ENCODE measurements around the gene TREML1. TPM values are rescaled to one million over a fixed set of nuclear protein-coding genes. Genes with fewer than 3 reads are reported as not detected.

Gene TREML1
- total and polyA plus RNA-seq, 11 donors, result 0.07 to 0.29 TPM; not detected in 9

GRCh38 chr6:41177695-41178094 is 23.5 kb upstream of the TREML1 start:
- no peak for DNase-seq
- intact Hi-C loops (cut with DNase I), result no loop called here
- Histone ChIP-seq H3K27me3 (peaks cover 0 to 24% (median 0%) of the 10 kb centered on the region in 9 donors), H3K27ac (no peak overlapping the region), H3K4me3 (no peak overlapping the region), H3K9me3 (no peaks in the 10 kb centered on the region), H3K36me3 (no peaks in the 10 kb centered on the region), H3K4me1 (peaks cover 0 to 8% (median 0%) of the 10 kb centered on the region in 12 donors)
- TF ChIP-seq, protein P1, sequence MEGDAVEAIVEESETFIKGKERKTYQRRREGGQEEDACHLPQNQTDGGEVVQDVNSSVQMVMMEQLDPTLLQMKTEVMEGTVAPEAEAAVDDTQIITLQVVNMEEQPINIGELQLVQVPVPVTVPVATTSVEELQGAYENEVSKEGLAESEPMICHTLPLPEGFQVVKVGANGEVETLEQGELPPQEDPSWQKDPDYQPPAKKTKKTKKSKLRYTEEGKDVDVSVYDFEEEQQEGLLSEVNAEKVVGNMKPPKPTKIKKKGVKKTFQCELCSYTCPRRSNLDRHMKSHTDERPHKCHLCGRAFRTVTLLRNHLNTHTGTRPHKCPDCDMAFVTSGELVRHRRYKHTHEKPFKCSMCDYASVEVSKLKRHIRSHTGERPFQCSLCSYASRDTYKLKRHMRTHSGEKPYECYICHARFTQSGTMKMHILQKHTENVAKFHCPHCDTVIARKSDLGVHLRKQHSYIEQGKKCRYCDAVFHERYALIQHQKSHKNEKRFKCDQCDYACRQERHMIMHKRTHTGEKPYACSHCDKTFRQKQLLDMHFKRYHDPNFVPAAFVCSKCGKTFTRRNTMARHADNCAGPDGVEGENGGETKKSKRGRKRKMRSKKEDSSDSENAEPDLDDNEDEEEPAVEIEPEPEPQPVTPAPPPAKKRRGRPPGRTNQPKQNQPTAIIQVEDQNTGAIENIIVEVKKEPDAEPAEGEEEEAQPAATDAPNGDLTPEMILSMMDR (IDR thresholded peaks at IDR 0.05), result no peak
- TF ChIP-seq POLR2A (IDR thresholded peaks at IDR 0.05), result no peak
- no peak for ATAC-seq
- WGBS, 4 donors, result 92 to 96% (median 94%) methylated on average over 2 of the region's 2 CpGs

DNA sequence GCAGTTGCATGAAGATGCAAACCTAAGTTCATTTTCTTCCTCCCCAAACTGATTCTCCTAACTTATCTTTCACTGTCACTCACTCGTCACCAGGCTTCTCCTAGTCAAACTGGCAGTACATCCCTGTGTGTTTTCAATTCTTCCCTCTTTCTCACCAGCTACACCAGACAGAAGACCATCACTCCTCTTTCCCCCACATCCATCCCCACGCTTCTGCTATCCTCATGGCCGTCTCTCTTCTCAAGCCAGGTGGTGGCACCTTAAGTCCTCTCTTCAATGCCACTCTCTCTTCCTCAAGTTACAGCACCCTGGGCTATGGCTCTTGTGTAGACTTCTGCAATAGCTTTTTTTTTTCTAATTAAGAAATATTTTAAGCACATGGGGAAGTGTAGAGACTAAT is 23.1 kb upstream of the TREML1 start:
- Histone ChIP-seq H3K27ac (no peak overlapping the region), H3K27me3 (peaks cover 0 to 24% (median 0%) of the 10 kb centered on the region in 9 donors), H3K4me3 (no peak overlapping the region), H3K36me3 (no peaks in the 10 kb centered on the region), H3K9me3 (no peaks in the 10 kb centered on the region), H3K4me1 (peaks cover 0 to 6% (median 0%) of the 10 kb centered on the region in 12 donors)
- ATAC-seq (no peak), DNase-seq (no peak)
- no peak for TF ChIP-seq POLR2A (IDR thresholded peaks at IDR 0.05)
- TF ChIP-seq, protein P1 (IDR thresholded peaks at IDR 0.05), result no peak
- intact Hi-C loops (cut with DNase I), result no loop called here
- WGBS, 4 donors, result 56 to 66% (median 63%) methylated on average over 3 of the region's 3 CpGs

DNA sequence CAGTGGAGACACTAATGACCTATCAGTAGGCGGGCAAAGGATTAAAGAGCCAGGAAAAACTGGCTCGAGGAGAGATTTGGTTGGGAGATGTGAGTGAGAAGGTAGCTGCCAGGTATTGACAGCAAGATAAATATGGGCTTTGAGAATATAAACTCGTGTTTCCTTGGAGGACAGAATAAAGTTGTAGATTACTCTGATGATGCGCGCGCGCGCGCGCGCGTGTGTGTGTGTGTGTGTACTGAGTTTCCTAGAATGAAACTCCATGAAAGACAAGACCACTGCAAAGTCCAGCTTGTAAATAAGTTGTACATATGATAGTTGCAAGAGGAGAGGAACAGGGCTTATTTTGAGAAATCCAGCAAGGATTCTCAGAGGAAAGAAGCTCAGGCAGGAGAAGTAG is 22.0 kb upstream of the TREML1 start:
- Histone ChIP-seq H3K27me3 (peaks cover 0 to 32% (median 0%) of the 10 kb centered on the region in 9 donors), H3K9me3 (no peaks in the 10 kb centered on the region), H3K4me1 (no peaks in the 10 kb centered on the region), H3K36me3 (no peaks in the 10 kb centered on the region), H3K4me3 (no peak overlapping the region), H3K27ac (no peak overlapping the region)
- DNase-seq, result no peak
- no peak for TF ChIP-seq POLR2A (IDR thresholded peaks at IDR 0.05)
- TF ChIP-seq, protein P1 (IDR thresholded peaks at IDR 0.05), result no peak
- intact Hi-C loops (cut with DNase I), result no loop called here
- no peak for ATAC-seq
- 83 to 89% (median 87%) methylated on average over 12 of the region's 12 CpGs for WGBS, 4 donors

DNA sequence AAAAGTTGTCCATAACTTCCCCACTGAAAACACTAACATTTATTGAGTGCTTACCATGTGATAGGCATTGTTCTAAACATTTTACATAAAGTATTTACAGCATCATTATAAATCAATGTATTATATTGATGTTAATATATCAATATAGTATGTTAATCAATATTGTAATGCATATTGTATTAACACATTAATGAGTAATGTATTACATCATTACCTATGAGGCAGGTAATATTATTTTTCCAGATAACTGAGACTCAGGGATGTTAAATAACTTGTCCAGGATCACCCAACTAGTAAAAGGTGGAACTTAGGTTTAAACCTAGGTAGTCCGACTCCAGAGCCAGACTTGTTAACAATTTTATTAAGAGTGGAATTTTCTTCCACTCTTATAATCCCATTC is 20.9 kb upstream of the TREML1 start:
- intact Hi-C loops (cut with DNase I), result no loop called here
- H3K4me3 ChIP-seq, result no peak overlapping the region
- H3K27ac ChIP-seq, result no peak overlapping the region
- H3K36me3 ChIP-seq, result no peaks in the 10 kb centered on the region
- ATAC-seq (no peak), DNase-seq (no peak)
- TF ChIP-seq, protein P1 (IDR thresholded peaks at IDR 0.05), result no peak
- TF ChIP-seq POLR2A (IDR thresholded peaks at IDR 0.05), result no peak
- H3K27me3 ChIP-seq, result peaks cover 0 to 35% (median 0%) of the 10 kb centered on the region in 9 donors
- 91 to 95% (median 93%) methylated on average over 1 of the region's 1 CpG for WGBS, 4 donors
- no peaks in the 10 kb centered on the region for H3K4me1 ChIP-seq
- no peaks in the 10 kb centered on the region for H3K9me3 ChIP-seq
